AG09309 (cell line): ENCODE results near the gene MEIS1.
A peak's percentile ranks its signal among the peaks of the same experiment; 100 is the strongest.

Experiments used
- DNase-seq: peaks from one replicate; pipeline ENCODE4 v3.0.0-alpha.2; 2010; ENCODE audit warnings: low read depth
- H3K4me3 ChIP-seq: 2 replicates; pipeline ENCODE4 v1.5.1; 2011; ENCODE audit warnings: mild to moderate bottlenecking, low read depth, low read length, moderate library complexity; ENCODE audit not compliant: control insufficient read depth
- CTCF ChIP-seq: IDR thresholded peaks from 2 replicates; pipeline ENCODE4 v1.5.1; 2011; ENCODE audit warnings: mild to moderate bottlenecking, low read depth, low read length, inconsistent platforms; ENCODE audit not compliant: insufficient read depth, control insufficient read depth; ENCODE audit errors: missing control alignments

The MEIS1 gene

GRCh38 chr2:66578054-66578686 lies 143.2 kb downstream of the MEIS1 start:
- no peak overlapping the region for H3K4me3 ChIP-seq
- no peak for DNase-seq

GRCh38 chr2:66578687-66579106 lies 143.8 kb downstream of the MEIS1 start:
- no peak for TF ChIP-seq CTCF
- no peak overlapping the region for H3K4me3 ChIP-seq
- DNase-seq: no peak

More at GRCh38 chr2:66578054-66578686, 143.2 kb downstream of the MEIS1 start:
- no peak for TF ChIP-seq CTCF

GRCh38 chr2:66579186-66580126 lies 144.5 kb downstream of the MEIS1 start:
- no peak for TF ChIP-seq CTCF
- H3K4me3 ChIP-seq: no peak overlapping the region
- DNase-seq: no peak

GRCh38 chr2:66580166-66581049 lies 145.5 kb downstream of the MEIS1 start:
- no peak for DNase-seq
- no peak for TF ChIP-seq CTCF
- H3K4me3 ChIP-seq: no peak overlapping the region

GRCh38 chr2:66581339-66582103 lies 146.6 kb downstream of the MEIS1 start:
- TF ChIP-seq CTCF: no peak
- no peak for DNase-seq
- peak overlapping the region; percentile 2; the same call in 1 of the 2 replicates for H3K4me3 ChIP-seq
